GM12891 (cell line): ENCODE data around the gene NACC2.

Experiments
- POLR2A ChIP-seq: IDR thresholded peaks from 2 replicates; pipeline ENCODE4 v1.6.1; 2011; ENCODE audit warnings: low read depth, low read length, control low read depth
- POLR2AphosphoS5 ChIP-seq: IDR thresholded peaks from 2 replicates; pipeline ENCODE4 v1.6.1; 2011; ENCODE audit warnings: low read depth, low read length, control low read depth
- TAF1 ChIP-seq: IDR thresholded peaks from 2 replicates; pipeline ENCODE4 v1.6.1; 2011; ENCODE audit warnings: low read depth, low read length, control low read depth

- no peak for TF ChIP-seq POLR2A
- no peak for TF ChIP-seq POLR2AphosphoS5
- no peak for TF ChIP-seq TAF1
Observed at GRCh38 chr9:136119883-136120393, 24.8 kb upstream of the NACC2 start.
